Vagina (tissue), 2 donors: ENCODE data around the gene FUS. TPM values are rescaled to one million over a fixed set of nuclear protein-coding genes. Genes with fewer than 3 reads are reported as not detected.
"Not testable (repeated sequence)": the region's sequence is repeated elsewhere in the genome, so short reads cannot be mapped to it uniquely, and the experiment has no call there.

ENCODE experiments used
- DNase-seq, 2 donors: peaks; one replicate each; pipeline ENCODE4 v3.0.0-alpha.2; 2017; ENCODE audit errors: extremely low spot score in 2 of 2
- H3K27ac ChIP-seq: fragments of 200-600 bp; sonication (generic); one replicate; pipeline ENCODE4 v1.5.1; 2019
- H3K27me3 ChIP-seq: fragments of 200-600 bp; sonication (generic); one replicate; pipeline ENCODE4 v1.5.1; 2019
- H3K36me3 ChIP-seq, 2 donors: fragments of 200-600 bp; sonication (generic); one replicate each; pipeline ENCODE4 v1.5.1; 2017 to 2019
- H3K4me1 ChIP-seq: fragments of 200-600 bp; sonication (generic); one replicate; pipeline ENCODE4 v1.5.1; 2019
- H3K4me3 ChIP-seq, 2 donors: fragments of 200-600 bp; sonication (generic); 1 replicate in 1 of 2; 2 replicates in 1 of 2; pipeline ENCODE4 v1.5.1; 2016 to 2019
- H3K9me3 ChIP-seq: fragments of 200-600 bp; sonication (generic); one replicate; pipeline ENCODE4 v1.5.1; 2019
- POLR2A ChIP-seq, 2 donors: fragments of 450-650 bp; IDR thresholded peaks; one replicate each; pipeline ENCODE4 v1.6.1; 2017; ENCODE audit warnings: antibody characterized with exemption in 2 of 2, mild to moderate bottlenecking in 2 of 2, moderate library complexity in 2 of 2
- POLR2AphosphoS5 ChIP-seq, 2 donors: sonication (generic); formaldehyde crosslinking; IDR thresholded peaks; one replicate each; pipeline ENCODE4 v1.9.0; 2017; ENCODE audit warnings: antibody characterized with exemption in 2 of 2, mild to moderate bottlenecking in 2 of 2, low read depth in 1 of 2; ENCODE audit not compliant: insufficient read depth in 1 of 2
- intact Hi-C: fragments of 100-400 bp; cut with DNase I; formaldehyde crosslinking; loops from one replicate; pipeline ENCODE4 v1.15.1; 2023
- total RNA-seq: library from RNA; depleted of rRNA; stranded (reverse); fragments of >200 nt; gene quantifications from one replicate; pipeline ENCODE4 v1.2.3, GENCODE V29; 2016
- TF ChIP-seq, protein P1 (sequence below), 3 experiments: fragments of 450-650 bp in 2 of 3; fragments of 200-600 bp in 1 of 3; sonication (generic) in 1 of 3; IDR thresholded peaks; one replicate each; pipeline ENCODE4 v1.5.1; 2017 to 2019; ENCODE audit warnings: antibody characterized with exemption in 3 of 3, mild to moderate bottlenecking in 2 of 3, moderate library complexity in 2 of 3

The FUS gene
- total RNA-seq, 1 donor from 2014 or later: 74.2 TPM

DNA sequence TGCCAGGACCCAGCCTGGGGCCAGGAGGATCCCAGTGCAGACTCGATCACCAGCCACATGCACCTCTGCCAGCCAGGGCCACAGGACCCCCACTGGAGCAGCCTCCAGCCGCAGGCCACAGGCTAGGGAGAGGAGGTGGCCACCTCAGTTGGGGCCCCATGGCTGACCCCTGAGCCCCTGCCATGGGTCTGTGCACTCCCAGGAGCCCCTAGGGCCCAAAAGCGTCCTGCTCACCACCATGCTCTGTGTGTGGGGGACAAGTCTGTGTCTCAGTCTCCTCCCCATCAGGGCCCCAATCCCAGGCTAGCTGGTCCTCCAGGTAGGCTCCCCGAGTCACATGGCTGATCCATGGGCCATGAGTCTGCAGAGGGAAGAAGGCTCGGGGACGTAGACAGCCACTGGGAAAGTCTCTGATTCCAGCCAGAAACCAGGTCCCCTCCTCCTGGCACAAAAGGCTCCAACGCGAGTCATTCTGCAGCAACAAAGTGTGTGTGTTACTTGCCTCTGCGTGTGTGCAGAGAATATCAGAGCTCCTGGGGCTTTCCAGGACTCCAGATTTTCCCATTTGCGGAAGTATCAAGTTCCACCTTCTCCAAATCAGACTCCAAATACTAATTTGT, 38.3 kb upstream of the FUS start:
- H3K27me3 ChIP-seq: no peaks in the 10 kb centered on the region
- peak overlapping the region; percentile 33 to 51 for H3K4me3 ChIP-seq
- DNase-seq: peak in 1 of 2 donors; percentile 92
- H3K9me3 ChIP-seq: no peaks in the 10 kb centered on the region
- H3K27ac ChIP-seq: peak overlapping the region; percentile 87
- intact Hi-C loops: loop anchor here (2.0 to 10.0 kb wide), 4 partner anchors 37 to 154 kb away; partner anchors contain the start of genes HSD3B7, PRSS53 and STX4
- H3K36me3 ChIP-seq: no peaks in the 10 kb centered on the region
- H3K4me1 ChIP-seq: peaks cover 39% of the 10 kb centered on the region
- TF ChIP-seq, protein P1, sequence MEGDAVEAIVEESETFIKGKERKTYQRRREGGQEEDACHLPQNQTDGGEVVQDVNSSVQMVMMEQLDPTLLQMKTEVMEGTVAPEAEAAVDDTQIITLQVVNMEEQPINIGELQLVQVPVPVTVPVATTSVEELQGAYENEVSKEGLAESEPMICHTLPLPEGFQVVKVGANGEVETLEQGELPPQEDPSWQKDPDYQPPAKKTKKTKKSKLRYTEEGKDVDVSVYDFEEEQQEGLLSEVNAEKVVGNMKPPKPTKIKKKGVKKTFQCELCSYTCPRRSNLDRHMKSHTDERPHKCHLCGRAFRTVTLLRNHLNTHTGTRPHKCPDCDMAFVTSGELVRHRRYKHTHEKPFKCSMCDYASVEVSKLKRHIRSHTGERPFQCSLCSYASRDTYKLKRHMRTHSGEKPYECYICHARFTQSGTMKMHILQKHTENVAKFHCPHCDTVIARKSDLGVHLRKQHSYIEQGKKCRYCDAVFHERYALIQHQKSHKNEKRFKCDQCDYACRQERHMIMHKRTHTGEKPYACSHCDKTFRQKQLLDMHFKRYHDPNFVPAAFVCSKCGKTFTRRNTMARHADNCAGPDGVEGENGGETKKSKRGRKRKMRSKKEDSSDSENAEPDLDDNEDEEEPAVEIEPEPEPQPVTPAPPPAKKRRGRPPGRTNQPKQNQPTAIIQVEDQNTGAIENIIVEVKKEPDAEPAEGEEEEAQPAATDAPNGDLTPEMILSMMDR (IDR thresholded peaks at IDR 0.05): no peak
- TF ChIP-seq POLR2AphosphoS5 (IDR thresholded peaks at IDR 0.05; ENCODE audit: insufficient read depth in 1 of 2, low read depth in 1 of 2) (no peak), POLR2A (IDR thresholded peaks at IDR 0.05) (no peak)

DNA sequence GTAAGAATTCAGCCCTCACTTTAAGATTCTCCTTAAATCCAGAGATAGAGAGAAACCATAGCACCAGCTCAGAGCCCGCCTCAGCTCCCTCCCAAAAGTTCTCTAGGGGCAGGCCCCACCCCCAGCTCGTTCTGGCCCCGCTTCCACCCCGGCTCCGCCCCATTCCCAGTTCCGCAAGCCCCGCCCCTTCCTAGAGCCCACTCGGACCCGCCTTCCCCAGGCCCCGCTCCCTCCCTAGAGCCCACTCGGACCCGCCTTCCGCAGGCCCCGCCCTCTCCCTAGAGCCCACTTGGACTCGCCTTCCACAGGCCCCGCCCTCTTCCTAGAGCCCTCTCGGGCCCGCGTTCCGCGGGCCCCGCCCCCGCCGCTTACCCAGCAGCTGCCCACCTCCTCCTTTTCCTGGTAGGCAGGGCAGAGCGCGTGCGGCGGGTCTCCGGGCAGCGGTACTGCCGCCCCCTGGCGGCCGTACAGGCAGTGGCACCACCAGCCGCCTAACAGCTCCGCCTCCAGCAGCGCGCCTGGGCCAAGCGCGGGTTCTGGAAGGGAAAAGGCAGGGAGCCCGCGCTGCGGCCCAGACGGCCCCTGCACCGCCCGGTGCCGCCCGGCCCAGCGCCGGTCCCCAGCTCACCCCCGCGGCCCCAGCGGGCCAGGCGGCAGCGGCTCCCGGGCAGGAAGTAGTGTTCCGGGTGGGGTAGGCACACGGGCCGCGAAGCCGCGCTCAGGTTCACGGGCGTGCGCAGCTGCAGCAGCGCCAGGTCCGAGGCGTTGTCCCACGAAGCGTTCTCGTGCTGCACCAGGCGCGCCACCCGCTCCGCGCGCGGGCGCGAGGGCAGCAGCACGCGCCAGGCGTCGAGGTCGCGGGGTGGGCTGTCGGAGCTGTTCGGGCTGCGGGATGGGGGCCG, 37.6 kb upstream of the FUS start:
- Histone ChIP-seq H3K4me1 (peaks cover 39% of the 10 kb centered on the region), H3K9me3 (no peaks in the 10 kb centered on the region), H3K4me3 (peak overlapping the region; percentile 51 to 70), H3K27me3 (no peaks in the 10 kb centered on the region), H3K36me3 (no peaks in the 10 kb centered on the region), H3K27ac (peak overlapping the region; percentile 87)
- TF ChIP-seq, protein P1 (IDR thresholded peaks at IDR 0.05): peak; percentile 96 to 97 (median 97)
- TF ChIP-seq POLR2A (IDR thresholded peaks at IDR 0.05) (peak in 1 of 2 donors; percentile 18), POLR2AphosphoS5 (IDR thresholded peaks at IDR 0.05; ENCODE audit: insufficient read depth in 1 of 2, low read depth in 1 of 2) (peak; percentile 68 to 78)
- intact Hi-C loops: loop anchor here (2.0 to 10.0 kb wide), 4 partner anchors 36 to 155 kb away; partner anchors contain the start of genes HSD3B7, PRSS53 and STX4
- DNase-seq: peak; percentile 99 to 100

DNA sequence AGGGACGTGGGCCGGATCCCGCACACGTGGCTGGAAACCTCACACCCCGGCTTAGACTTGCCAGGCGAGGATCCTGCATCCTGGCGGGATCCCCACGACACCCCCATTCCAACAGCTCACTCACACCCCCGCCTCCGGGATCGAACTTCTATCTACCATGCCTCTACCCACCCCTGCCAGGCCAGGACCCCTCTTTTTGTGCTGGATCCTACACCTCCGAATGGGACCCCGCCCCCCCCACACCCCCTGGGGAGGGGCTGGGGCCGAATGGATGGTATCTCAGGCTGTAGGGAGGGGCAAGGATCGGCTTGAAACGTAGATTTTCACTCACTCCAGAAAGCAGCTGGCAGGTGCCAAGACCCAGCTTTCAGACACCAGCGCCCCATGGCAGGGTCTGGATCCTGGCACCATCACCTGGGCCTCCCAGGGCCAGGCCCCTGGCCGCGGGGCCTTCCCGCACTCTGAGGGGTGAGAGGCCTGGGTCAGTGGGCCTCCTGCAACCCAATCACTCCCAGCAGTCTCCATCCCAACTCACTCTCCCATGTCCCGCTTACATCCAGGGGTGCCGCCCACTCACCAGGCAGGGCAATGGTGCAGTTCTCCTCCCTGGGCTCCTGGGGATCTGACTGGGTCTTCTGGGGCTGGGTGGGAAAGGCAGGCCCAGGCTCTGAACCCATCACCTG, 36.8 kb upstream of the FUS start:
- peak in 1 of 2 donors; percentile 88 for DNase-seq
- H3K36me3 ChIP-seq: no peaks in the 10 kb centered on the region
- H3K27ac ChIP-seq: peak overlapping the region; percentile 87
- intact Hi-C loops: loop anchor here (2.0 to 10.0 kb wide), 4 partner anchors 36 to 156 kb away; partner anchors contain the start of genes HSD3B7, PRSS53 and STX4
- H3K4me3 ChIP-seq: peak overlapping the region; percentile 51 to 70
- TF ChIP-seq POLR2AphosphoS5 (IDR thresholded peaks at IDR 0.05; ENCODE audit: insufficient read depth in 1 of 2, low read depth in 1 of 2) (no peak), POLR2A (IDR thresholded peaks at IDR 0.05) (no peak)
- TF ChIP-seq, protein P1 (IDR thresholded peaks at IDR 0.05): no peak
- H3K4me1 ChIP-seq: peaks cover 38% of the 10 kb centered on the region
- no peaks in the 10 kb centered on the region for H3K9me3 ChIP-seq
- no peaks in the 10 kb centered on the region for H3K27me3 ChIP-seq

DNA sequence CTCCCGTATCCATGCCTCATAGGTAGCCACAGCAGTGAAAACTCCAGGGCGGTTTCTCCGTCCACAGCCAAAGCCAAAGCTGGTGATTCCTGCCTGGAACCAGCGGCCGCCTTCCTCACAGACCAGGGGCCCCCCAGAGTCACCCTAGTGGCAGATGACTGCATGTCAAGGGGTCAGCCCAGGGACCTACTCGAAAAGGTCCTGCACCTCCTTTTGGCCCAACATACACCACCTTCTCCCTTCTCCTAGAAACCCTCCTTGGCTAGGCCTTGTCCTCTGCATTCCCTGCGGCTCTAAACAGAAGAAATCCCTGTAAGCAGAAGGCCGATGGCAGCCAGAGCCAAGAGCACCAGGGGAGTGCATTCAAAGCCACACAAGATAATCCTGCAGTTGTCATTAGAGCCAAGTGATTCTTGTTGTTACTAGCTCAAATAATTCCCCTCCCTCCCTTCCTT, 36.2 kb upstream of the FUS start:
- Histone ChIP-seq H3K36me3 (no peaks in the 10 kb centered on the region), H3K27ac (no peak overlapping the region), H3K9me3 (no peaks in the 10 kb centered on the region), H3K4me3 (no peak overlapping the region), H3K4me1 (peaks cover 36% of the 10 kb centered on the region), H3K27me3 (no peaks in the 10 kb centered on the region)
- peak in 1 of 2 donors; percentile 83 for DNase-seq
- intact Hi-C loops: loop anchor here (2.0 to 10.0 kb wide), 4 partner anchors 35 to 156 kb away; partner anchors contain the start of genes HSD3B7, PRSS53 and STX4
- TF ChIP-seq POLR2AphosphoS5 (IDR thresholded peaks at IDR 0.05; ENCODE audit: insufficient read depth in 1 of 2, low read depth in 1 of 2) (no peak), POLR2A (IDR thresholded peaks at IDR 0.05) (no peak)
- TF ChIP-seq, protein P1 (IDR thresholded peaks at IDR 0.05): no peak

DNA sequence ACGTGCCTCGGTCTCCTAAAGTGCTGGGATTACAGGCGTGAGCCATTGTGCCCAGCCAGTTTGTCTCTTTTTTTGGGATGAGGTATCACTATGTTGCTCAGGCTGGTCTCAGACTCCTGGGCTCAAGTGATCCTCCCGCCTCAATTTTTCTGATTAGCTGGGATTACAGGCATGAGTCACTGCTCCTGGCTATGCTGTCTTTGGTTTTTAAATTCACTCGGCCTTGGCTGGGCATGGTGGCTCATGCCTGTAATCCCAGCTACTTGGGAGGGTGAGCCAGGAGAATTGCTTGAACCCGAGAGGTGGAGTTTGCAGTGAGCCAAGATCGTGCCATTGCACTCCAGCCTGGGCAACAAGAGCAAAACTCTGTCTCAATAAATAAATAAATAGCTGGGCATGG, 35.5 kb upstream of the FUS start:
- H3K4me1 ChIP-seq: peaks cover 29% of the 10 kb centered on the region
- not testable (repeated sequence) for H3K4me3 ChIP-seq, H3K27ac ChIP-seq, H3K9me3 ChIP-seq, H3K36me3 ChIP-seq, DNase-seq, H3K27me3 ChIP-seq
- intact Hi-C loops: loop anchor here (5.0 to 10.0 kb wide), 3 partner anchors 60 to 157 kb away; partner anchors contain the start of genes HSD3B7, PRSS53 and STX4
